Stimulated activated CD4-positive, alpha-beta T cell treated with anti-CD3 and anti-CD28 coated beads, Interleukin-15, amount 100 ng/mL, for 48 hours (primary cell): ENCODE measurements around the gene ERICH6B.

ENCODE experiments used
- DNase-seq, 2 donors: peaks; one replicate each; pipeline ENCODE4 v3.0.0-alpha.2; 2020; ENCODE audit warnings: low read depth in 2 of 2

Gene ERICH6B

GRCh38 chr13:45500492-45501174 lies 114.9 kb downstream of the ERICH6B start:
- DNase-seq: no peak

- DNase-seq: no peak
Measured at GRCh38 chr13:45496942-45497341, 118.6 kb downstream of the ERICH6B start.

GRCh38 chr13:45492538-45492937 lies 123.0 kb downstream of the ERICH6B start:
- no peak for DNase-seq
